ENCODE measurements around the gene MLX.
"Not testable (repeated sequence)": the region's sequence is repeated elsewhere in the genome, so short reads cannot be mapped to it uniquely, and the experiment has no call there.

MLX gene

GRCh38 chr17:42537156-42537805 lies 29.6 kb upstream of the MLX start:
- TF ChIP-seq CTCF (IDR thresholded peaks at IDR 0.05), result no peak
- peak overlapping the region; percentile 86 to 92 for H3K27ac ChIP-seq
- H3K4me1 ChIP-seq, result peaks cover 6 to 38% (median 25%) of the 10 kb centered on the region in 4 donors
- peak overlapping the region; percentile 64 for H3K4me3 ChIP-seq
- H3K36me3 ChIP-seq, result peaks cover 21 to 44% (median 27%) of the 10 kb centered on the region in 3 donors
- no peaks in the 10 kb centered on the region for H3K9me3 ChIP-seq
- intact Hi-C loops (cut with DNase I; ENCODE audit: low total_unique reads), result no loop called here
- DNase-seq, result peak in 1 of 2 donors; percentile 74
- H3K27me3 ChIP-seq, result no peaks in the 10 kb centered on the region

- no peak overlapping the region for H3K27ac ChIP-seq
- DNase-seq, result no peak
- intact Hi-C loops (cut with DNase I; ENCODE audit: low total_unique reads), result no loop called here
- H3K27me3 ChIP-seq, result no peaks in the 10 kb centered on the region
- TF ChIP-seq CTCF (IDR thresholded peaks at IDR 0.05), result no peak
- no peaks in the 10 kb centered on the region for H3K9me3 ChIP-seq
- peaks cover 26 to 50% (median 31%) of the 10 kb centered on the region in 3 donors for H3K36me3 ChIP-seq
- H3K4me1 ChIP-seq, result peaks cover 6 to 33% (median 22%) of the 10 kb centered on the region in 4 donors
- no peak overlapping the region for H3K4me3 ChIP-seq
Measured at GRCh38 chr17:42537826-42538451, 29.0 kb upstream of the MLX start.

DNA sequence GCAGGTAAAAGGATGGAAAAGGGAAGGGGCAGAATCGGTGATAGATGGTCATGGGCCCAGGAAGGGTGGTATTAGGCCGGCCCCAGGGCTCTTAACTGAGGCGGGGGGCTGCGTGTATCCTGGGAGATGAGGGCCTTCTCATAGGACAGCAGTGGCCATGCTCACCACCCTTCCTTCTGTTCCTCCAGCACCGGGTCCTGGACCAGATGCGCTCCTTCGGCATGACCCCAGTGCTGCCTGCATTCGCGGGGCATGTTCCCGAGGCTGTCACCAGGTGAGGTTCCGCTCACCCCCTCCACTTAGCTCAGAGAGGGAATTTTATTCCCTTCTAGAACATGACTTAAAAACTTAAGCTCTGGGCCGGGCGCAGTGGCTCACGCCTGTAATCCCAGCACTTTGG lies 28.4 kb upstream of the MLX start:
- peaks cover 6 to 28% (median 22%) of the 10 kb centered on the region in 4 donors for H3K4me1 ChIP-seq
- H3K36me3 ChIP-seq, result peaks cover 31 to 56% (median 37%) of the 10 kb centered on the region in 3 donors
- no peaks in the 10 kb centered on the region for H3K27me3 ChIP-seq
- TF ChIP-seq CTCF (IDR thresholded peaks at IDR 0.05), result no peak
- no peak for DNase-seq
- intact Hi-C loops (cut with DNase I; ENCODE audit: low total_unique reads), result no loop called here
- H3K4me3 ChIP-seq, result no peak overlapping the region
- H3K9me3 ChIP-seq, result no peaks in the 10 kb centered on the region
- no peak overlapping the region for H3K27ac ChIP-seq

GRCh38 chr17:42540558-42540957 lies 26.3 kb upstream of the MLX start:
- H3K36me3 ChIP-seq, result peaks cover 34 to 73% (median 50%) of the 10 kb centered on the region in 3 donors

DNA sequence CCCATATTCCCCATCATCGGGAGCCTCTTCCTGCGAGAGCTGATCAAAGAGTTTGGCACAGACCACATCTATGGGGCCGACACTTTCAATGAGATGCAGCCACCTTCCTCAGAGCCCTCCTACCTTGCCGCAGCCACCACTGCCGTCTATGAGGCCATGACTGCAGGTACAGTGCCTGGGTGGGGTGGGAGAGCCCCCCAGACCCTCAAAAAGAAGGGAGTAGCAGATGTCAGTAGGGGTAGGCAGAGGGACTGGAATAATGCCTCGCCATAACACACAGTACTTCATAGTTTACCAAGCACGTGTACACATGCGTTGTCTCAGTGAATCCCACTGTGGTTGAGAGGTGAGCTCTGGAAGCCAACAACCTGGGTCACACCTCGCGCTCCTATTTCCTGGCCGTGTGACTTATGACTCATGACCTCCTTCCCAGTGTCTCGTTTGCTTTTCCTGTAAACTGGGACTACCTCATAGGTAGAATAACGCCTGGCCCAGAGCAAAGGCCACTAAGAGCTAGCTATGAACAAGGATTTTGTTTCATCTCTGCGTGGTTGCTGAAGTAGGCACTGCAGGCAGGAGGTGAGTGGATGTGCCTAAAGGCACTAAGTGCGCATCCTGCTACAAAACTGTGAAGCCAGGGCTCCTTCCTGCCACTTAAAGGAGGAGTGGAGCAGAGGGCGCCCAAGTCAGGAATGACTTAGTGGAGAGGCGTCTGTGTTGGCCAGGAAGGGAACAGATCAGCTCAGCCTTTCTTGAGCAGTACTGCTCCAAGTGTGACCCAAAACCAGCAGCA lies 25.7 kb upstream of the MLX start:
- intact Hi-C loops (cut with DNase I; ENCODE audit: low total_unique reads), result no loop called here
- H3K36me3 ChIP-seq, result peaks cover 34 to 73% (median 50%) of the 10 kb centered on the region in 3 donors
- no peak overlapping the region for H3K27ac ChIP-seq
- H3K4me1 ChIP-seq, result peaks cover 6 to 15% (median 10%) of the 10 kb centered on the region in 4 donors
- no peaks in the 10 kb centered on the region for H3K9me3 ChIP-seq
- TF ChIP-seq CTCF (IDR thresholded peaks at IDR 0.05), result no peak
- no peaks in the 10 kb centered on the region for H3K27me3 ChIP-seq
- no peak overlapping the region for H3K4me3 ChIP-seq
- no peak for DNase-seq

More at GRCh38 chr17:42540558-42540957, 26.3 kb upstream of the MLX start:
- H3K4me1 ChIP-seq, result peaks cover 6 to 18% (median 13%) of the 10 kb centered on the region in 4 donors
- H3K27ac ChIP-seq; DNase-seq; intact Hi-C loops (cut with DNase I; ENCODE audit: low total_unique reads); H3K27me3 ChIP-seq; H3K9me3 ChIP-seq; H3K4me3 ChIP-seq: not testable (repeated sequence)

All from tibial artery (tissue), 4 donors.